Activated CD8-positive, alpha-beta memory T cell treated with anti-CD3 and anti-CD28 coated beads, Interleukin-2, amount 50 U/mL, for 24 hours (primary cell): Measurements from ENCODE around the gene GPR37L1.

Experiments
- DNase-seq: peaks from one replicate; pipeline ENCODE4 v3.0.0-alpha.2; 2020; ENCODE audit errors: extremely low read depth

Gene GPR37L1, protein sequence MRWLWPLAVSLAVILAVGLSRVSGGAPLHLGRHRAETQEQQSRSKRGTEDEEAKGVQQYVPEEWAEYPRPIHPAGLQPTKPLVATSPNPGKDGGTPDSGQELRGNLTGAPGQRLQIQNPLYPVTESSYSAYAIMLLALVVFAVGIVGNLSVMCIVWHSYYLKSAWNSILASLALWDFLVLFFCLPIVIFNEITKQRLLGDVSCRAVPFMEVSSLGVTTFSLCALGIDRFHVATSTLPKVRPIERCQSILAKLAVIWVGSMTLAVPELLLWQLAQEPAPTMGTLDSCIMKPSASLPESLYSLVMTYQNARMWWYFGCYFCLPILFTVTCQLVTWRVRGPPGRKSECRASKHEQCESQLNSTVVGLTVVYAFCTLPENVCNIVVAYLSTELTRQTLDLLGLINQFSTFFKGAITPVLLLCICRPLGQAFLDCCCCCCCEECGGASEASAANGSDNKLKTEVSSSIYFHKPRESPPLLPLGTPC

DNA sequence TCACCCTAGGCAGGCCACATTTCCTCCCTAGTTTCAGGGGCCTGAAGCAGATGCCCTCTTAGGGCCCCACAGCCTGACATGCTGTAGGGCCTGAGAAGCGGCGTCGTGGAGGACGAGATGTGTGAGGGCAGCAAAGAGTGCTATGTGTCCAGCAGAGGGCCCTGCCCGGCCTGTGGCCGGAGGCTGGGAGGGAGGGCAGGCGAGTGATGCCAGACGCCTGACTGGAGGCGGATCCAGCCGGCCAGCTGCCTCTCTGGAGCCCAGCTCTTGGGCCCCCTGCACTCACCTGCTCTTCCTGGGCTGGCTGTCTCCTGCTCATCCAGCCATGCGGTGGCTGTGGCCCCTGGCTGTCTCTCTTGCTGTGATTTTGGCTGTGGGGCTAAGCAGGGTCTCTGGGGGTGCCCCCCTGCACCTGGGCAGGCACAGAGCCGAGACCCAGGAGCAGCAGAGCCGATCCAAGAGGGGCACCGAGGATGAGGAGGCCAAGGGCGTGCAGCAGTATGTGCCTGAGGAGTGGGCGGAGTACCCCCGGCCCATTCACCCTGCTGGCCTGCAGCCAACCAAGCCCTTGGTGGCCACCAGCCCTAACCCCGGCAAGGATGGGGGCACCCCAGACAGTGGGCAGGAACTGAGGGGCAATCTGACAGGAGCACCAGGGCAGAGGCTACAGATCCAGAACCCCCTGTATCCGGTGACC is at the start of gene GPR37L1:
Gene GPR37L1 (plus strand): TSS at position 279 of the 697 bp plus-strand sequence. CDS start 47 bp downstream, at position 326.
- DNase-seq: no peak

DNA sequence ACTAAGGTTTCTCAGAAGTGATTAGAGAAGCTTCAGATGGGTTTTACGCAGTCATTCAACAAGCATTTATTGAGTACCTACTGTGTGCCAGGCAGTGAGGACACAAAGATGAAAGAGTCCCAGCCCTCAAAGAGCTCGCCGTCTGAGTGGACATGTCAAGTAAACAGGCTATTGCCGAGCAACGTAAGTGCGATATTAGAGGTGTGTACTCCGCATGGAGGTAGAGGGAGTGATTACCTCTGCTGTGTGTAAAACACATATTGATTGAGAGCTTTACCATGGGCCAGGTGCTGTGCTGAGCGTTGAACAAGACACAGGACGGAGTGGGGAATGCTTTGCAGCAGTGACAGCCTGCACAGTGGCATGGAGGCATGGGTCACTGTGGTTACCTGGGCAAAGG is 49.5 kb upstream of the GPR37L1 start:
- DNase-seq: no peak

DNA sequence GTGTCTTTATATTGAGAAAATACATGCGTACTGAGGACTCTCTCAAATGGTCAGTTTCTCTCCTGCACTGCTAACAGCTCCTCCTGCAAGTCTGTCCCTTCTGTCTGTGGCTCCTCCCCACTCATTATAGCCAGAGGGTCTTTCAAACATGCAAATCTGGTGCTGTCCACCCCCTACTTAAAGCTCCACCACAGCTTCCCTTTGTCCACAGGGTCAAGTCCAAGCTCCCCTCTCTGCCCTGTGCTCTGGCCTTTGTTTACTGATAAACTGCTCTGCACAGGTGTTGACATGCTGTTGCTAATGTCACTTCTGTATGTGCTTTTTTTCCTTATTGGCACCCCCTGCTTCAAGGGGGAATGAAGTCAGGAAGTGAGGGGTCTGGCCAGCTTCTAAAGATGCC is 47.7 kb upstream of the GPR37L1 start:
- DNase-seq: no peak

GRCh38 chr1:202075389-202075788 is 47.3 kb upstream of the GPR37L1 start:
- no peak for DNase-seq

- DNase-seq: no peak
Observed at GRCh38 chr1:202076050-202076511, 46.6 kb upstream of the GPR37L1 start.

DNA sequence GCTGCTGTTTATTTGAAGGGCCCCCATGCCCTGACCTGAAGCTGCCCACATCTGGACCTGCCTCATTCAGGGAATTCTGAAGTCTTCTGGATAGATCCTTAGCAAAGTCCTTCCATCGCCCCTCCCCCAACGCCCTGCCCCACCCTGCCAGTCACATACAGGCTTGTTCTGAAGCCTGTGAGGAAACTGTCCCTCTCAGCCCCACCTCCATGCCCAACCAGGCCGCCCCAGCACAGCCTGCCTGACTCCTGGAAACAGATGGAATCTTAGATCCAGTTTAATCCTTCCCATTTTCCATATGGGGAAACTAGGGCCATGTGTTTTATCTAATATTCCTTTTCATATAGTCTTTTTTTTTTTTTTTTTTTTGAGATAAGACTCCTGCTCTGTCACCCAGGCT is 44.5 kb upstream of the GPR37L1 start:
- no peak for DNase-seq

GRCh38 chr1:202081992-202082391 is 40.7 kb upstream of the GPR37L1 start:
- DNase-seq: no peak

GRCh38 chr1:202084791-202085681 is 37.7 kb upstream of the GPR37L1 start:
- no peak for DNase-seq

- DNase-seq: no peak
Observed at GRCh38 chr1:202085682-202086373, 36.9 kb upstream of the GPR37L1 start.

- no peak for DNase-seq
Observed at GRCh38 chr1:202086579-202087350, 36.0 kb upstream of the GPR37L1 start.

GRCh38 chr1:202088206-202088605 is 34.5 kb upstream of the GPR37L1 start:
- no peak for DNase-seq

DNA sequence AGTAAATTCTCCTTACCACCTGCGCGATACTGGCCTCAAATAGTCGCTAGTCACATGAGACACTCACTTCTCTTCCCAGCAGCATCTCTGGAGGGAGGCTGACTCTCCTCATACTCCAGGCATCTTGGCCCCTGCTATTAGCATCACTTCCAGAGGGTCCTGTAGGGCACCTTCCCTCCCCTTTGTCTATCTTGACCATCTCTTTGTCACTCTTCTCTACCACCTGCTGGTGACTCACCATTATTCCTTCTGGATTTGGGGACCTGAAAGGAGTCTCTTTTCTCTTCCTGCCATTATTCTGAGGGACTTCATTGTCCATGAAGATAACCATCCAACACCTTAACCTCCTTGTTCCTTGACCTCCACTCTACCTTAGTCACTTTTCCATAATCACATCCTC is 31.7 kb upstream of the GPR37L1 start:
- no peak for DNase-seq

- no peak for DNase-seq
Observed at GRCh38 chr1:202093858-202094257, 28.9 kb upstream of the GPR37L1 start.

DNA sequence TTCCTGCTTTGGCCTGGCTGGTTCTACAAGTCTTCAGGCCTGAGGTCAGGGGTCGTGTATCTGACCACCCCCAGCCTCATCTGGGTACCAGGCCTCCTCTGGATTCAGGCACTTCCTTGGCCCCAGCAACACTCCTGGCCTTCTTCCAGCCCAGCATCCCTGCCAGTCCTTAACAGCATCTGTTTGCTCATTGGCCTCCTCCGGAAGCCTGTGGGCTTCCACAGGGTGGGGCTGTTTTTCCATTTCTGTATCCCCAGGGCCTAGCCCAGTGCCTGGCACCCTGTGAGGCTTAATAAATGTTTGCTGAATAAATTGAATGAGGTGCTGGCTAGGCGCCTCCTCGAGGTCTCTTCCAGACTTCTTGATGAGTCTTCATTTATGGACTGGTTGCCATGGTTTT is 21.5 kb upstream of the GPR37L1 start:
- no peak for DNase-seq

DNA sequence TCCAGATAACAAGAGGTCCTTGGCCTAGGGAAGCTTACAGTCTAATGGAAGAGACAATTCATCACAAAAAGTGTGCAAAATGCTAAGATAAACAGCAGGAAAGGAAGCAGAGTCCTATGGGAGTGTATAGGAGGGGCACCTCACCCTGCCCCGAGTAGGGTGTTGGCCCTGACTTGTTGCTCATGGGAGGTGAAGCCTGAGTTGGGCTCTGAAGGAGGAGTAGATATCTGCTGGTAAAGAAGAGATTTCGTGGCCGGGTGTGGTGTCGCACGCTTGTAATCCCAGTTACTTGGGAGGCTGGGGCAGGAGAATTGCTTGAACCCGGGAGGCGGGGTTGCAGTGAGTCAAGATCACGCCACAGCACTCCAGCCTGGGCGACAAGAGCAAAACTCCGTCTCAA is 18.6 kb upstream of the GPR37L1 start:
- DNase-seq: no peak

DNA sequence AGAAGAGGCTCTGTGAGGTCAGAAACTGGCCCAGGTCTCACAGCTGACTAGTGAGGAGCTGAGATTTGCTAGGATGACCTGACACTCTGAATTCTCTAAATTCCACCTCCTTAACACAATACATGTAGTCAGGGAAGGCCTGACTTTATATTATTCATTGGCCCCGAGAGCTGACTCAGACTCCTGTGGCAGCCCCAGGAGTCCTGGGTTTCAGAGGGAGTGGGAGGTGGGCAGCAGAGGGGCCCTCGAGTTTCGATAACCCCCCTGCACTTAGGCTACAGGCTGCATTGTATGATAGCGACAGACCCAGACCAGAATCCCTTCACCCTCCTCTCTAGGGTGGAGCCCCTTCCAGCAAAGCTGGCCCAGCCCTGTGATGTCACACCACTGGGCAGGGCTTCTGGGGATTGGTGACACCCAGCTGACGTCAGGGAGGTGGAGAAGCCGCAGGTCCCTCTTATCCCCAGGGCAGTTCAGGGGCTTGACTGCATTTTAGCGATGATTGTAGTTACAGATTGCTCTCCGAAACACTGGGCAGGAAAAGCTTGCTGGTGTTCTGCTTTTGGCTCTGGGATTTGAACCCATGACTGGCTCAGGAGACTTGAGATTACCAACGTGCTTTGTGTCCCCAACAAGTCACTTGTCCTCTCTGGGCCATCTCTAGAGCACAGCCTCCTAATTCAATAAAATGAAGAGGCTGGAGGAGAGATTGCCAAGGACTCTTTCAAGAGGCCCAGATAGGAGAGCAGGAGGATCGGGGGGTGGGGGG is 17.0 kb upstream of the GPR37L1 start:
- DNase-seq: no peak

- no peak for DNase-seq
Observed at GRCh38 chr1:202106340-202107254, 16.1 kb upstream of the GPR37L1 start.

GRCh38 chr1:202107321-202107761 is 15.4 kb upstream of the GPR37L1 start:
- no peak for DNase-seq
